Left colon (tissue), 2 donors: ENCODE results near the gene HOXD10. TPM values are rescaled to one million over a fixed set of nuclear protein-coding genes. Genes with fewer than 3 reads are reported as not detected.

Source experiments
- ATAC-seq: fragments of 200-7000 bp; cut with Tn5 transposase; one replicate; pipeline ENCODE4 v1.9.1; 2020; ENCODE audit warnings: mild to moderate bottlenecking, moderate library complexity
- DNase-seq, 2 donors: peaks; one replicate each; pipeline ENCODE4 v3.0.0-alpha.2; 2020
- intact Hi-C, 2 donors: fragments of 100-400 bp; cut with DNase I in 1 of 2; cut with micrococcal nuclease in 1 of 2; formaldehyde crosslinking; loops; one replicate each; pipeline versions ENCODE4 v1.11.2 to v1.14.0; 2022; cut with DNase I, micrococcal nuclease
- total RNA-seq, 2 donors: library from RNA; stranded (reverse); fragmentation: NEBNext Ultra II Directional; extraction: Animal tissue kit (Norgen Biotek cat#: 25700); gene quantifications; one replicate each; pipeline ENCODE4 v1.2.1, GENCODE V29; 2021
- donor health status: DM: no; HTN: no; CAD: no.
- donor health status: DM: yes; HTN: yes; CAD: no.

HOXD10 gene
- total RNA-seq, 2 donors from 2014 or later, result 1.0 to 14.8 TPM

DNA sequence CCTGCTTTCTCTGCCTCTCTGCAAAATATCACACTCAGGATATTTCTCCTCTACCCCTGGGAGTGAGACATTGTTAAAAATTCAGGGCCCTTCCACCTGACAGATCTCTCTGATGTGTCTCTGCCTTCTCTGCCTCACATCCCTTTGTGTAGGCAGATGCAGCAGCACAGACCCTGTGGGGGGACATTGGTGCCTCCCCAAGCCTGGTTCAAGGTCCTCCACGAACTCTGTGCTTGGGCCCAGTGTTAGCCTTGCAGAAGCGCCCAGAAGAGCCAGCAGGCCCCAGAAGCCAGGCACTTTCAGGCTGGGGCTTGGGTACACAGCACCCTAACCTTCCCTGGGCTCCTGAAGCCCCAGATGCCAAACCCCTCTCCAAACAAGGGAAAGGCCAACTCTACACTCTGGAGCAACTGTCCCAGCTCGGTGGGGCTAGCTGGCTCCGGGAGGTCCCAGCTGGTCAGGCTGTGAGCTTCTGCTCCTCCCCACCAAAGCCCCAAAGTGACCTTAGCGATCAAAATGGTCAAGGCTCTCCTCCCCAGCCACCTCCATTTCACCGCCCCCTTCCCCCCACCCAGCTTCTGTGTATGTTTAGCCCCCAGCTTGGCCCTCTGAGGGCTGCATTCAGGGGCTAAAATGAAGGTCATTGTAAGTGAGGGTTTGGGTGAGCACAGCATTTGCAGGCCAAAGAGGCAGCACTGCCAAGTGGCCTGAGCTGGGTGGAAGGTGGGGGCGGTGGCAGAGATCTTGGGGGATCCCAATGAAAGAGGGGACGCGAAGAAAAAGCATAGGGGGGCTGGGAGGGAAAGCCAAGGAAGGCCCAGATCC is 8.6 kb downstream of the HOXD10 start:
- ATAC-seq, result no peak
- intact Hi-C loops, result loop anchor here (5.0 to 10.0 kb wide), 3 partner anchors 520 to 1022 kb away; no protein-coding TSS in a partner anchor
- no peak for DNase-seq

DNA sequence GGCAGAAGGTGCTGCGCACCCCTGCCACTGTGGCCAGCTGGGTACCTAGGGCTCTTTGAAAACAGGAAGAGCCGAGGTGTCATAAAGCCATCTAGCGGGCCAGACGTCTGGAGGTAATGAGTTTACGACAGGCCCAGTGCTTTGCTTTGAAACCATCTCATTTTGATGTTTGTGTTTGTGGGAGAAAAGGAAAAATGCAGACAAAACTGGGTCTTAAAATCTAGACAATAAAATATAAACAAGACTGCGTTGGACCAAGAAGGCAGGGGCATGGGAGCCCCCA is 9.1 kb downstream of the HOXD10 start:
- peak; percentile 28 for ATAC-seq
- peak in 1 of 2 donors; percentile 43 for DNase-seq
- intact Hi-C loops, result loop anchor here (5.0 to 10.0 kb wide), 3 partner anchors 519 to 1022 kb away; no protein-coding TSS in a partner anchor

DNA sequence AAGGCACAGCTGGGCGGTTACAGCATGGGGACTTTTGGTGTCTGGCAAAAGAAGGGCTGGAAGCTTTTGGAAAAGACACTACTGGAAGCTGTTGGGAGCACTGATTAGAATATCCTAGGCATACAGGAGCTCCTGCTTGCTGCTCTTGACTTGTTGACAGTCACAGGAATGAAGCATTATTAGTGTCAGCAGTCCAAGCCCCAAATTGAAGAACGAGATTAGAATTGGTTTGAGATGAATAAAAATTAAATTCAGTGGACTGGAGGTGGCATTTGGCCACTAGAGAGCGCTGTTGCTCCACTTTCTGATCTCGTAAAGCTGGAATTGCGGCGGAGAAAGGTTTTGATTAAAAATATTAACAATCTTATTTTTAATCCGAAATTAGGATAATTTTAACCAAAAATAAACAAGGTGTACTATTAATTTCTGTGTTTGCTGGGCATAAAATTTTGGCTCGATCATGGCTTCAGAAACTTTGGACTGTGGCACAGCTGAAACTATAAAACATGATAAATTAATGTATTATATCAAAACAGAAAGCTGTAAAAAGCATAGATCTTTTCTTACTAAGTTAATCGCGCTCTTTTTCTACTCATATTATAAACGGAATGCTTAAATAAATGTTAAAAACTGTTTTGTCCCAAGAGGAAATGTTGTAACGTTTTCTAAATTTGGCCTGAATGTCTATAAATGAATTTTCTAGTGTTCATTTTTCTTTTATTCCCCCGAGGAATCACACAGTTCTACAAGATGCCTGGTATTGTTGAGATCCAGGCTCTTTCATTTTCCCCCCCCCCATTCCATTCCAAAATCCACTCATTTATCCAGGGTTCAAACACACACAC is 10.6 kb downstream of the HOXD10 start:
- DNase-seq (peak in 1 of 2 donors; percentile 88), ATAC-seq (no peak)
- intact Hi-C loops, result loop anchor here (5.0 to 10.0 kb wide), 3 partner anchors 518 to 1020 kb away; no protein-coding TSS in a partner anchor

DNA sequence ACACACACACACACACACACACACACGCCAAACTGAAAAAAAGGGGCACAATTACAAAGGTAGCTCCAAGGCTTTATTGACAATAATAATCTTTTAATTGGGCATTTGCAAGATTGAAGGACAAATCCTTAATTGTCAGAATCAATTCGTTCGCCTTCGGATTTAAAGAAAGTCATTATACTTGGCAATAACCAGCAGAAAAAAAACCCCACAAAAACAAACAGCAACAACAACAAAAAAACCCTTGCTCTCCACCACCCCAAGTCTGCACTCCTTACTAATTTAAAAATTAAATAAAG is 11.1 kb downstream of the HOXD10 start:
- ATAC-seq, result no peak

DNA sequence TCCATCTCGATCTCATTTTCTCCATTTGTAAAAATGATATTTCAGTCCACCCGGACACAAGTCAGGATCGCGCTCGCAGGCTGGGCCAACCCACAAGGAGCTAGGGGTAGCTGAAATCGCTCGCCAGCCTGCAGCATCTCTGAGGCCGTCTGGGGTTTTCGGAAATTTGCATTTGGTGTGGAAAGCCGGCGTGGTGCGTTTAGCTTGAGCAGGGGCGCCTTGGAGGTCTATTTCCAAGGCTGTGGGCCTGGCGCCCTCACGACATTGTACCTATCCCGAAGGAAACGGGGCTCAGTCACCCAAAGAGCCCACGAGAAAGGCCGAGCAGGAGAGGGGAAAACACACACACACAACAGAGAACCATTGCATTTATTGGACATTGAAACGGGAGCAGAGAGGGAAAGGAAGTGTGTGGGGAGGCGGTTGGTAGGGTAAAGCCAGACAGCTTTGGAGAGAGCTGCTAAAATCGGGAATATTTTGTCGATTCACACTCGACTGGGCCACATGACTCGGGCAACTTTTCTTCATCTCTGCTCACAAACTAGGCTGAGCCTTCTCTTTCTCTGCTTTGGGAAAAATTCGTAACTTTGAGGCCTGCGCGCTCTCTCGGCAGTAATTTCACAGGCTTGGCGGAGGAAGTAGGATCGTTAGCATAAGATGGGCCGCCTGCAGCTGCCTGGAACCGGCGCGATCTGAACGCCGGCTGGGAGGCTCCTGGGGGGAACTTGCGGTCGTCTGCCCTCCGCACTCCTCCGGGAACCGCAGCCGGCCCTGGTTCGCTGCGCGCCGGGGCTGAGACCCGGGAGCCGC is 11.8 kb downstream of the HOXD10 start:
- intact Hi-C loops, result loop anchor here (5.0 to 10.0 kb wide), 3 partner anchors 516 to 1019 kb away; no protein-coding TSS in a partner anchor
- DNase-seq (peak in 1 of 2 donors; percentile 53), ATAC-seq (peak; percentile 10)

More for the DNA sequence above, 11.1 kb downstream of the HOXD10 start:
- DNase-seq, result no peak
- intact Hi-C loops, result loop anchor here (5.0 to 10.0 kb wide), 3 partner anchors 517 to 1020 kb away; no protein-coding TSS in a partner anchor

DNA sequence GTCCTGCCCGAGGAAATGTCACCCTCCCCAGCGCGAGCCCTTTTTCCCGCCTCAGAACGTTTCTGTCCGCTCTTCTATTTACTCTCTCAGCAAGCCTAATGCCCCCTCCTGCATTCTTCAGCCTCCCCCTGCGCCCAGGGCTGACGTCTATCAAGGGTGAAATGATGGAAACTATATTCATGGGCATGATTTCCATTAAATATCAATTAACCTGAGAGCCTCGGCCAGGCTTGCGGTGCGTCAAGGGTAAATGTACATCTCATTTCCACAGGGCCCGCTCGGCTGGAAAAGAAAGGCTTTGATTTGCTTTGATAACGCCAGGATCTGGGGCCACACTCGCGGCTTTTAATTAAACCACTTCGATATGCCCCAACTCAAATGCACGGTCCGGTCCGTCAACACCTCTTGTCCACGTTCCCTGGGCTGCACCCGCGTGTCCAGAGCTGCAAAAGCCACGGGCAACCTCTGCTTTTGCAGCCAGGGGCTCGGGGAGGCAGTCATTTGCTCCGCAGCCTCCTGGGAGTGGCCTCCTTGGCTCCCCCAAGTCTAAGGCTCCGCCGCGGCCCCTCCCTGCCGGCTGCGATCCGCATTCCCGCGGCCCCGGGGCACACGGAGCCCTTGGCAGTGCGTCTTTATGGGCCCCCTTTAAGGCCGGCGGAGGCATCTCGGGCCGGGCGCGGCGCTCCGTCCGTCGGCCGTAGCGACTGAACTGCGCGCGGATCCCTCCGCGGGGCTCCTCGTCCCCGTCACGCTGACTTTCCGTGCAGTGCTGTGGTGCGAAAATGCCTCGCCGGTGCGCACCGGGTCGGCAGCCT is 12.6 kb downstream of the HOXD10 start, which contains the start of gene HOXD8:
Gene HOXD8, plus strand, starts transcription at position 724 of the 815 bp plus-strand sequence. CDS start 662 bp downstream, outside the sequence.
- peak; percentile 71 for ATAC-seq
- intact Hi-C loops, result loop anchor here (5.0 to 10.0 kb wide), 3 partner anchors 516 to 1018 kb away; no protein-coding TSS in a partner anchor

DNA sequence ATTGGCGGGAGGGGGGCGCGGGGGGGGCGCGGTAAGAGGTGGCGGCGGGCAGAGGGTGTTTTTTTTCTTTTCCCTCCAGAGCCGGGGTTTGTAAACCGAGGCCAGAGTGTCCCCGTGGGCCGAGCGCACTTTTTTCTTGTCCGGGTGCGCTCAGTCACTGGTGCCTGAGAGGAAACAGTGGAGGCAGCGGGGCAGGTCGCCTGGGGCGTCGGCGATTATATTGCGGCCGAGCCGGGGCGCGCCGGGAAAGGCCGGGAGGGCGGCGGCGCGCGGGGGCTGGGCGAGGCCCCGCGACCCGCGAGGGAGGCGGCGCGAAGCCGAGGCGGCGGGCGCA is 13.2 kb downstream of the HOXD10 start:
- peak; percentile 69 for ATAC-seq
- DNase-seq, result peak in 1 of 2 donors; percentile 67
- intact Hi-C loops, result loop anchor here (5.0 to 10.0 kb wide), 3 partner anchors 515 to 1018 kb away; no protein-coding TSS in a partner anchor

More for the DNA sequence above, 12.6 kb downstream of the HOXD10 start, which contains the start of gene HOXD8:
- DNase-seq, result peak; percentile 74 to 78

DNA sequence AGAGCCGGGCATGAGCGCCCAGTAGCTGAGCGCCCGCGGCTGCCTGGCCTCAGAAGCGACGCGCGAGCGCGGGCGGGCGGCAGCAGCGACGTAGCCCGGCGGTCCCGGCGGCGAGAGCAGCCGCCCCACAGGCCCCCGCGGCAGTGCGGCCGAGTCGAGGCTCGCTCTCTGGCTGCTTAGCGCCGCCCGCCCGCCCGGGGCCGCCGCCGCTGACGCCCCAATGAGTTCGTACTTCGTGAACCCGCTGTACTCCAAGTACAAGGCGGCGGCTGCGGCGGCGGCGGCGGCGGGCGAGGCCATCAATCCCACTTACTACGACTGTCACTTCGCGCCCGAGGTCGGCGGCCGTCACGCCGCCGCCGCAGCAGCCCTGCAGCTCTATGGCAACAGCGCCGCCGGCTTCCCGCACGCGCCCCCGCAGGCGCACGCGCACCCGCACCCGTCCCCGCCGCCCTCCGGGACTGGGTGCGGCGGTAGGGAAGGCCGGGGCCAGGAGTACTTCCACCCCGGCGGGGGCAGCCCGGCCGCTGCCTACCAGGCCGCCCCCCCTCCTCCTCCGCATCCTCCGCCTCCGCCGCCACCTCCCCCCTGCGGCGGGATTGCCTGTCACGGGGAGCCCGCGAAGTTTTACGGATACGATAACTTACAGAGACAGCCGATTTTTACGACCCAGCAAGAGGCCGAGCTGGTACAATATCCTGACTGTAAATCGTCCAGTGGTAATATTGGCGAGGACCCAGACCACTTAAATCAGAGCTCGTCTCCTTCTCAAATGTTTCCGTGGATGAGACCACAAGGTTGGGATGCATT is 13.8 kb downstream of the HOXD10 start:
- DNase-seq, result peak; percentile 60 to 61
- intact Hi-C loops, result no loop called here
- ATAC-seq, result peak; percentile 54

DNA sequence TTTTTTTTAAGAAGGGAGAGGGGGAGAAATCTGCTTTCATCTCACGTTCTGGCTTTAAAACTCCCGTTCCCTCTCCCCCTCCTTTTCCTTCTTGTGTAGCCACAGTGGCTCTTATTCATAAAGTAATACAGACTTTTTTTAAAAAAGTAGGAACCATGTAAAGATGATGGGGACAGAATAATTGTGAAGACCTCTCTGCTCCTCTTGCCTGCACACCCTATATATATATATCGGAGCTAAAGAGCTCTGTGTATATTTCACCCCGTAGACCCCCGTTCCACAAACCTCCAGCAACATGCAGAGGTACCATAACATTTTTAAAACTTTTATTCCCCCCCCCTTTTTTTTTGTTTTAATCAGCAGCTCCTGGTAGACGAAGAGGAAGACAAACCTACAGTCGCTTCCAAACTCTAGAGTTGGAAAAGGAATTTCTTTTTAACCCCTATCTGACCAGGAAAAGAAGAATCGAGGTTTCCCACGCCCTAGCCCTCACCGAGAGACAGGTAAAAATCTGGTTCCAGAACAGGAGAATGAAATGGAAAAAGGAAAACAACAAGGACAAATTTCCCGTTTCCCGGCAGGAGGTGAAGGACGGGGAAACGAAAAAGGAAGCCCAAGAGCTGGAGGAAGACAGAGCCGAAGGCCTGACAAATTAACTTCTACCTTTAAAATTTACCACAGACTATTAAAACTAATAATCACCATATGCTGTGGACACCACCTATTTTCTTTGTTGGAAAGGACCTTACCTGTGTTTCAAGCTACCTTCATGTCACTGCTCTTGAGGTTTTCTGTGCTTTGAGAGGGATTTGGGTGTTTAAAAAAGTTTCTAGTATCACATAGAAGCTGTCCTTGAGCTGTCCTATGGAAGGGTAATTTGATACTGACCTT is 14.6 kb downstream of the HOXD10 start:
- intact Hi-C loops, result no loop called here
- ATAC-seq (no peak), DNase-seq (no peak)

DNA sequence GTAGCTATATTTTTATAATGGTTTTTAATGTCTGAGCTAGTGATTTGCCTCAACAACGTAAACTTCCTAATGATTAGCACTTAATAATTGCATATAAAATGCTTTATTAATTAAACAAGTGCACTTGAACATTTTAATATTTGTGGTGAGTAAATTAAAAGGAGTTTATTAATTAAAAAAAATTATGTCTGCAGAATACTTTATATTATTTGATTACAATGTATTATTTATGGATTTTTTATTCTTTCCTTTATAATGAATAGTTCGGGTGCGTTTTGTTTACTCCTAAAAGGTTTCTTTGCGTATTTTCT is 15.2 kb downstream of the HOXD10 start:
- no peak for ATAC-seq

DNA sequence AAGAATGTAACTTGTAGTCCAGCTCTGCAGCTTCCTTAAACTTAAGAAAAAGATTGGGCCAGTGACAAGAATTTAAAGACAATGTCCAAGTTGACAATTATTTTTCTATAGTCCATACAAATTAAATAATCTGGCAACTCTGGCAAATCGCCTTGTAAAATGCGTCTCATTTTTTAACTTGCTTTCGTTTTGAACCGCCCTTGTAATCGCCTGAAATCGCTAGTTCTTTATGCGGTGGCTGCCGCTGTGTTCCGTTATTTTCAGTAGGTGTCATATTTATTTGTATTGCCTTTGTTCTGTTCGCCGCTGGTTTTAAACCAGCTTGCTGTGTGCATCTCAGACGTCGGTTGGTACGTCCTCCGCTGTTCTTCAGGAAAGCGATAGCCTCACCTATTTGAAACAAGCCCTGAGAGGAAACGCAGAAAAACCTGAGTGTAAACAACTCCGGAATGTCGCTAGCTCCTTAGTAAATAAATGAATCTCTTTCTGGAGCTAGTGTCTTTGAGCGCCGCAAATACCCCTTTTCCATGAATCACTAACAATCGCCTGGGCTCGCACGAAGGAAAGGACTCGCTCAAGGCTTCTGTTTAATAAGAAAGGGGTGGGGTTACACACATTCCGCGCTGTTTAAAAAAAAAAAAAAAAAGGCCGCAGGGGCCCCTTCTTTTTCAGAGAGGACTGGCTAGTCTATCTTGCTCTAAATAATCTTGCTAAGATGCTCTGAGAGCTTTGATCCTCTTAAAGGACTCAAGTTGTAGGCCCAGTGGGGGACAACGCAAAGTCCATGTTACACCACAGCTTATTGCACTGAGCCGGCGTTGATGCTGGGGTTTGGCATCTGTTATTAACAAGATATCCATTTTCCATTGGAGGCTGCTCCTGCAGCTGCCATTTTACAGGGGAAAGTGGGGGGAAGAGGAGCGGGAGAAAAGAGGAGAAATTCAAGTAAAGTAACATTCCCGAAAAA is 15.9 kb downstream of the HOXD10 start:
- intact Hi-C loops, result no loop called here
- peak in 1 of 2 donors; percentile 22 for DNase-seq
- no peak for ATAC-seq

More for the DNA sequence above, 15.2 kb downstream of the HOXD10 start:
- no peak for DNase-seq
- intact Hi-C loops, result no loop called here

DNA sequence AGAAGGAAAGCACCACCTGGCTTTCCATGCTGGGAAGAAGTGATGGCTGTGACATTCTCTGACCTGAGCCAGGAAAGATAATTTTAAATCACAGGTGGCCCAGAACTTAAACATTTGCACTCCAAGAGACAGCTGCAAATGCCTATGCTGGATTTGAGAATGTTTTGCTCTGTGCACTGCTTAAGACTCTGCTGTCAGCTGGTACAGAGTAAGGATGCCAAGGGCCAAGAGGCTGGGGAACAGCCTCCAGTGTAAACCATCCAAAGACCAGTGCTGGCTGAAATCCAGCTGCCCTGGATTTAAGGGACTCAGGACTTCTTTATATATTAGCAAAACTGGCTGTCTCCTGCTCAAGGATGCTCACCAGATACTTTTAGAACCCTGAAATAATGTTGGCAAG is 16.8 kb downstream of the HOXD10 start:
- DNase-seq (peak in 1 of 2 donors; percentile 21), ATAC-seq (no peak)
- intact Hi-C loops, result no loop called here

DNA sequence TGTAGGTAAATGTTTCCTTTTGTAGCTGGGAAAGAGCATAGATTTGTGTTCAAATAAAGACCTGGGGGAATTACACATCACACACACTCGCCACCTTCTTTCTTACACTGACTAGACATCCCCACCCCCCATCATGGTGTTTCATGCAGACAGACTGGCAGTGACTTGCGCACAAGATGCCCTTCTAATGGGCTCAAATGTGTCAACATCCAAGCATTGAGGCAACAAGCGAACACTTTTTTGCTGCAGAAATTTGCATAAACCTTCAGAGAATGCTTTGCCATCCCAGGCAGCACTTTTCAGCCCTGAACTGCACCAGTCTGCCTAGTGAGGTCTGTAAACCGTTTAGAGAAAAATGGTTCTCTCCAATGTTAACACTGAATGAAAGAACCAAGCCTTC is 17.5 kb downstream of the HOXD10 start:
- no peak for DNase-seq
- no peak for ATAC-seq
- intact Hi-C loops, result no loop called here

DNA sequence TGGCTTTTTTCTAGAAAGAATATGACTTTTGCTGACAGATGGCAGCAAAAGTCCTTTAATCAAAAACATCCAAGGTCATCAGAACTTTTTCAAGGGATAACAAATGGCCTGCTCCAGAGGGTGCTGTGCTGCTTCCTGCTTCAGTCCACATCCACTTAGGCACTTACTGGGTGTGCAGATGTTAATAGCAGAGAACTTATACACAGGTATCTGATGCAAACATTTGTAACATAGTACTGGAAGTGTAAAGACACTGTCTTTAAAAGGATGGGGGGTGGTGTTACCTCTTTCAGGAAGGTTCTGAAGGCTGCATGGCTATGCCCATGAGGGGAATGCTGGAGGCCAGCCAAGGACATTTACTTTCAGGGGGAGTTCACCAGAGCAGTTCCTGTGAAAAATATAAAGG is 18.5 kb downstream of the HOXD10 start:
- ATAC-seq (no peak), DNase-seq (peak in 1 of 2 donors; percentile 22)
- intact Hi-C loops, result no loop called here
